Measurements from ENCODE around the gene CX3CR1.
A peak's percentile ranks its signal among the peaks of the same experiment; 100 is the strongest.

DNA sequence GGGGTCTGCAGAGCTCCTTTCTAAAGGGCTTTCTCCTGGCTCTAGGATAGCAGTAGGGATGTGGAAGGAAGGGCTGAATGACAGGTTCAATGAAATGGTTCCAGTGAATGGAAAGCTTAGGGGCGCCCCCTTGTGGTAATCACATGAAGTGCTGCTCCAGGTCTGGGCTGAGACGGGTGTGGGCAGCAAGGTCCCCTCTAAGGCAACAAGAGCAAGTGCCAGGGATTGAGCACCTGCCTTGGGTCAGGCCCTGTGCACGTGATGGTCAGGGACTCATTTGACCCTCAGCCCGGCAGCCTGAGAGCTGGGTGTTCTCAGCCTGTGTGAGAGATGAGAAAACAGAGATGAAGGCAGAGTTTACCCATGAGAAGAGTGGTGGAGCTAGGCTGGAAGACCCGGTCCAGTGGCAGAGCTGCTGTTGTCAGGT lies 12.1 kb upstream of the CX3CR1 start:
- TF ChIP-seq, protein P1, sequence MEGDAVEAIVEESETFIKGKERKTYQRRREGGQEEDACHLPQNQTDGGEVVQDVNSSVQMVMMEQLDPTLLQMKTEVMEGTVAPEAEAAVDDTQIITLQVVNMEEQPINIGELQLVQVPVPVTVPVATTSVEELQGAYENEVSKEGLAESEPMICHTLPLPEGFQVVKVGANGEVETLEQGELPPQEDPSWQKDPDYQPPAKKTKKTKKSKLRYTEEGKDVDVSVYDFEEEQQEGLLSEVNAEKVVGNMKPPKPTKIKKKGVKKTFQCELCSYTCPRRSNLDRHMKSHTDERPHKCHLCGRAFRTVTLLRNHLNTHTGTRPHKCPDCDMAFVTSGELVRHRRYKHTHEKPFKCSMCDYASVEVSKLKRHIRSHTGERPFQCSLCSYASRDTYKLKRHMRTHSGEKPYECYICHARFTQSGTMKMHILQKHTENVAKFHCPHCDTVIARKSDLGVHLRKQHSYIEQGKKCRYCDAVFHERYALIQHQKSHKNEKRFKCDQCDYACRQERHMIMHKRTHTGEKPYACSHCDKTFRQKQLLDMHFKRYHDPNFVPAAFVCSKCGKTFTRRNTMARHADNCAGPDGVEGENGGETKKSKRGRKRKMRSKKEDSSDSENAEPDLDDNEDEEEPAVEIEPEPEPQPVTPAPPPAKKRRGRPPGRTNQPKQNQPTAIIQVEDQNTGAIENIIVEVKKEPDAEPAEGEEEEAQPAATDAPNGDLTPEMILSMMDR (IDR thresholded peaks at IDR 0.05), result peak; percentile 82 to 92 (median 88)
- TF ChIP-seq POLR2A (IDR thresholded peaks at IDR 0.05), result no peak
